ENCODE results near the gene ASCC3. TPM values are rescaled to one million over a fixed set of nuclear protein-coding genes. Genes with fewer than 3 reads are reported as not detected.

Gene ASCC3
- total and polyA plus RNA-seq, 12 donors = 3.9 to 22.9 (median 16.1) TPM

GRCh38 chr6:100879317-100879716 is 1.8 kb downstream of the ASCC3 start:
- H3K4me1 ChIP-seq = peaks cover 0 to 45% (median 29%) of the 10 kb centered on the region in 9 donors
- TF ChIP-seq CTCF (IDR thresholded peaks at IDR 0.05) = no peak
- peak overlapping the region in 1 of 10 donors; percentile 84 for H3K4me3 ChIP-seq
- intact Hi-C loops (cut with DNase I) = no loop called here
- ATAC-seq (no peak), DNase-seq (no peak)
- H3K36me3 ChIP-seq = peaks cover 0 to 3% (median 0%) of the 10 kb centered on the region in 9 donors
- H3K9me3 ChIP-seq = no peaks in the 10 kb centered on the region
- H3K27me3 ChIP-seq = no peaks in the 10 kb centered on the region
- WGBS, 2 donors = 97 to 98% methylated on average over 2 of the region's 2 CpGs
- no peak overlapping the region for H3K27ac ChIP-seq

GRCh38 chr6:100877851-100878250 is 3.3 kb downstream of the ASCC3 start:
- H3K27ac ChIP-seq = no peak overlapping the region
- peaks cover 0 to 3% (median 0%) of the 10 kb centered on the region in 9 donors for H3K36me3 ChIP-seq
- H3K27me3 ChIP-seq = no peaks in the 10 kb centered on the region
- TF ChIP-seq CTCF (IDR thresholded peaks at IDR 0.05) = no peak
- ATAC-seq (no peak), DNase-seq (no peak)
- intact Hi-C loops (cut with DNase I) = no loop called here
- H3K9me3 ChIP-seq = peaks cover 0 to 11% (median 0%) of the 10 kb centered on the region in 11 donors
- no peak overlapping the region for H3K4me3 ChIP-seq
- H3K4me1 ChIP-seq = peaks cover 0 to 45% (median 26%) of the 10 kb centered on the region in 9 donors

GRCh38 chr6:100876251-100876650 is 4.9 kb downstream of the ASCC3 start:
- ATAC-seq = no peak
- H3K4me1 ChIP-seq = peaks cover 0 to 33% (median 17%) of the 10 kb centered on the region in 9 donors
- H3K36me3 ChIP-seq = peaks cover 0 to 3% (median 0%) of the 10 kb centered on the region in 9 donors
- peaks cover 0 to 11% (median 0%) of the 10 kb centered on the region in 11 donors for H3K9me3 ChIP-seq
- H3K27ac ChIP-seq = no peak overlapping the region
- DNase-seq = no peak
- H3K27me3 ChIP-seq = no peaks in the 10 kb centered on the region
- TF ChIP-seq CTCF (IDR thresholded peaks at IDR 0.05) = no peak
- H3K4me3 ChIP-seq = no peak overlapping the region
- intact Hi-C loops (cut with DNase I) = no loop called here

- intact Hi-C loops (cut with DNase I) = no loop called here
- ATAC-seq (no peak), DNase-seq (no peak)
- TF ChIP-seq CTCF (IDR thresholded peaks at IDR 0.05) = no peak
- no peaks in the 10 kb centered on the region for H3K9me3 ChIP-seq
- no peak overlapping the region for H3K27ac ChIP-seq
- peaks cover 0 to 6% (median 0%) of the 10 kb centered on the region in 9 donors for H3K4me1 ChIP-seq
- WGBS, 2 donors = 99 to 100% methylated on average over 2 of the region's 2 CpGs
- peaks cover 0 to 82% (median 19%) of the 10 kb centered on the region in 9 donors for H3K36me3 ChIP-seq
- H3K4me3 ChIP-seq = no peak overlapping the region
- H3K27me3 ChIP-seq = no peaks in the 10 kb centered on the region
Observed at GRCh38 chr6:100865525-100865924, 15.6 kb downstream of the ASCC3 start.
